ENCODE data around the gene STOML3.

- TF ChIP-seq CTCF (conservative IDR thresholded peaks at IDR 0.05 in 1 of 2, IDR thresholded peaks at IDR 0.05 in 1 of 2; ENCODE audit: extremely low read depth in 1 of 2, insufficient read depth in 1 of 2, low read depth in 1 of 2, low read length in 2 of 2) (no peak), EZH2 (IDR thresholded peaks at IDR 0.05; ENCODE audit: borderline replicate concordance, low read length) (no peak)
Observed at GRCh38 chr13:38944219-38944618, 46.4 kb downstream of the STOML3 start.
